Measurements from ENCODE around the gene CIAO1. TPM values are rescaled to one million over a fixed set of nuclear protein-coding genes. Genes with fewer than 3 reads are reported as not detected.

CIAO1 gene
- total RNA-seq, 4 donors from 2014 or later, result 73.5 to 102 (median 95.6) TPM

DNA sequence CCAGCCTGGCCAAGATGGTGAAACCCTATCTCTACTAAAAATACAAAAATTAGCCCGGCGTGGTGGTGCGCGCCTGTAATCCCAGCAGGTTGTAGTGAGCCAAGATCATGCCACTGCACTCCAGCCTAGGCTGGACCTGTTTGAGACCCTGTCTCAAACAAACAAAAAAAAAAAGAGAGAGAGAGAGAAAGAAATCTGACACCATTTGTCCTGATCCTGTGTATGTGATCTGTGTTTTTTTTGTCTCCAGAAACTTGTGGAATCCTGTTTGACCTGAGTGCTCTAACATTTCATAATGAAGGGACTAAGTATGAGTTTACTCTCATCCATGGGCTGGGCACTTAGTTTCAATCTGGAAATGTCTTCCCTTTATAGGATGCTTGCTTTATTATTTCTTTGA lies 52.7 kb downstream of the CIAO1 start:
- in situ Hi-C loops (cut with MboI; ENCODE audit: low sequenced_read_pairs in 4 of 4), result loop anchor here in 2 of 4 donors (25.0 kb wide), 1 partner anchor 194 kb away; the partner anchor contains the start of gene NEURL3 (in 2 of the 2)
- Histone ChIP-seq H3K36me3 (no peaks in the 10 kb centered on the region), H3K4me1 (peaks cover 8 to 16% of the 10 kb centered on the region in 2 donors), H3K27me3 (peaks cover 36 to 55% (median 49%) of the 10 kb centered on the region in 3 donors), H3K9me3 (no peaks in the 10 kb centered on the region), H3K27ac (no peak overlapping the region), H3K4me3 (no peak overlapping the region)
- DNase-seq, result no peak
- no peak for ATAC-seq
- intact Hi-C loops (cut with DNase I; ENCODE audit: low total_unique reads), result no loop called here
- TF ChIP-seq, protein P1, sequence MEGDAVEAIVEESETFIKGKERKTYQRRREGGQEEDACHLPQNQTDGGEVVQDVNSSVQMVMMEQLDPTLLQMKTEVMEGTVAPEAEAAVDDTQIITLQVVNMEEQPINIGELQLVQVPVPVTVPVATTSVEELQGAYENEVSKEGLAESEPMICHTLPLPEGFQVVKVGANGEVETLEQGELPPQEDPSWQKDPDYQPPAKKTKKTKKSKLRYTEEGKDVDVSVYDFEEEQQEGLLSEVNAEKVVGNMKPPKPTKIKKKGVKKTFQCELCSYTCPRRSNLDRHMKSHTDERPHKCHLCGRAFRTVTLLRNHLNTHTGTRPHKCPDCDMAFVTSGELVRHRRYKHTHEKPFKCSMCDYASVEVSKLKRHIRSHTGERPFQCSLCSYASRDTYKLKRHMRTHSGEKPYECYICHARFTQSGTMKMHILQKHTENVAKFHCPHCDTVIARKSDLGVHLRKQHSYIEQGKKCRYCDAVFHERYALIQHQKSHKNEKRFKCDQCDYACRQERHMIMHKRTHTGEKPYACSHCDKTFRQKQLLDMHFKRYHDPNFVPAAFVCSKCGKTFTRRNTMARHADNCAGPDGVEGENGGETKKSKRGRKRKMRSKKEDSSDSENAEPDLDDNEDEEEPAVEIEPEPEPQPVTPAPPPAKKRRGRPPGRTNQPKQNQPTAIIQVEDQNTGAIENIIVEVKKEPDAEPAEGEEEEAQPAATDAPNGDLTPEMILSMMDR (IDR thresholded peaks at IDR 0.05 in 4 of 5, conservative IDR thresholded peaks at IDR 0.05 in 1 of 5), result no peak
- TF ChIP-seq POLR2A (IDR thresholded peaks at IDR 0.05), result no peak

DNA sequence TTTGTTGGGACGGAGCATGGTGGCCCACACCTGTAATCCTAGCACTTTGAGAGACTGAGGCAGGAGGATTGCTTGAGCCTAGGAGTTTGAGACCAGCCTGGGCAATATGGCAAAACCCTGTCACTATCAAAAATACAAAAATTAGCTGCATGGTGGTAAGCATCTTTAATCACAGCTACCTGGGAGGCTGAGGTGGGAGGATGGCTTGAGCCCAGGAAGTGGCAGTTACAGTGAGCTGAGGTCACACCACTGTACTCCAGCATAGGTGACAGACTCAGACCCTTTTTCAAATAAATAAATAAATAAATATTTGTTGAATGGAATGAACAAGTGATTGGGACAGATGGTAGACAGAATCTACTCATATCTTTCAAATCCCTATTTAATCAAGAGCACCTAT lies 53.4 kb downstream of the CIAO1 start:
- ATAC-seq, result no peak
- H3K4me3 ChIP-seq, result no peak overlapping the region
- in situ Hi-C loops (cut with MboI; ENCODE audit: low sequenced_read_pairs in 4 of 4), result loop anchor here in 2 of 4 donors (25.0 kb wide), 1 partner anchor 193 kb away; the partner anchor contains the start of gene NEURL3 (in 2 of the 2)
- intact Hi-C loops (cut with DNase I; ENCODE audit: low total_unique reads), result no loop called here
- no peak overlapping the region for H3K27ac ChIP-seq
- DNase-seq, result no peak
- H3K4me1 ChIP-seq, result peaks cover 8 to 16% of the 10 kb centered on the region in 2 donors
- TF ChIP-seq, protein P1 (IDR thresholded peaks at IDR 0.05 in 4 of 5, conservative IDR thresholded peaks at IDR 0.05 in 1 of 5), result no peak
- peaks cover 42 to 61% (median 55%) of the 10 kb centered on the region in 3 donors for H3K27me3 ChIP-seq
- H3K9me3 ChIP-seq, result no peaks in the 10 kb centered on the region
- H3K36me3 ChIP-seq, result no peaks in the 10 kb centered on the region

DNA sequence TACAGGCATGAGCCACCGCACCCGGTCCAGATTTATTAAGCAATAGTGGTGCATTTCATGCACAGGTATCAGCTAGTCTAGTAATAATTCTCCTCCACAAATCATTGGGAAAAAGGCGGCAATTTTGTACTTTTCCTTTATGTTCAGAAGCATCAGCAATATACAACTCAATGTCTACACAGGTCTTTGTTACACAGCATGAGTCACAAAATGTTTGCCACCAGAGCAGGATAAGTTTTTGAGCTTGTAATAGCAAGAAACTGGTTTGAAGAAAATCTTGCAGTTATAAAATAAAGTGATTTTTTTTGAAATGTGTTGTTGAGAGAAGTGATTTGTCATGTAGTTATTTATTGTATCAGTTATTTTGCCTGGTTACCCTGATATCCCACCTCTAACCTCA lies 54.3 kb downstream of the CIAO1 start:
- peaks cover 8 to 18% of the 10 kb centered on the region in 2 donors for H3K4me1 ChIP-seq
- no peaks in the 10 kb centered on the region for H3K9me3 ChIP-seq
- intact Hi-C loops (cut with DNase I; ENCODE audit: low total_unique reads) (no loop called here), in situ Hi-C loops (cut with MboI; ENCODE audit: low sequenced_read_pairs in 4 of 4) (loop anchor here in 2 of 4 donors (25.0 kb wide), 1 partner anchor 192 kb away; the partner anchor contains the start of gene NEURL3 (in 2 of the 2))
- H3K36me3 ChIP-seq, result no peaks in the 10 kb centered on the region
- peak overlapping the region in 1 of 4 donors; percentile 66 for H3K4me3 ChIP-seq
- ATAC-seq (no peak), DNase-seq (no peak)
- peaks cover 49 to 68% (median 63%) of the 10 kb centered on the region in 3 donors for H3K27me3 ChIP-seq
- H3K27ac ChIP-seq, result no peak overlapping the region
- TF ChIP-seq, protein P1 (IDR thresholded peaks at IDR 0.05 in 4 of 5, conservative IDR thresholded peaks at IDR 0.05 in 1 of 5), result no peak
- TF ChIP-seq POLR2A (IDR thresholded peaks at IDR 0.05), result no peak

DNA sequence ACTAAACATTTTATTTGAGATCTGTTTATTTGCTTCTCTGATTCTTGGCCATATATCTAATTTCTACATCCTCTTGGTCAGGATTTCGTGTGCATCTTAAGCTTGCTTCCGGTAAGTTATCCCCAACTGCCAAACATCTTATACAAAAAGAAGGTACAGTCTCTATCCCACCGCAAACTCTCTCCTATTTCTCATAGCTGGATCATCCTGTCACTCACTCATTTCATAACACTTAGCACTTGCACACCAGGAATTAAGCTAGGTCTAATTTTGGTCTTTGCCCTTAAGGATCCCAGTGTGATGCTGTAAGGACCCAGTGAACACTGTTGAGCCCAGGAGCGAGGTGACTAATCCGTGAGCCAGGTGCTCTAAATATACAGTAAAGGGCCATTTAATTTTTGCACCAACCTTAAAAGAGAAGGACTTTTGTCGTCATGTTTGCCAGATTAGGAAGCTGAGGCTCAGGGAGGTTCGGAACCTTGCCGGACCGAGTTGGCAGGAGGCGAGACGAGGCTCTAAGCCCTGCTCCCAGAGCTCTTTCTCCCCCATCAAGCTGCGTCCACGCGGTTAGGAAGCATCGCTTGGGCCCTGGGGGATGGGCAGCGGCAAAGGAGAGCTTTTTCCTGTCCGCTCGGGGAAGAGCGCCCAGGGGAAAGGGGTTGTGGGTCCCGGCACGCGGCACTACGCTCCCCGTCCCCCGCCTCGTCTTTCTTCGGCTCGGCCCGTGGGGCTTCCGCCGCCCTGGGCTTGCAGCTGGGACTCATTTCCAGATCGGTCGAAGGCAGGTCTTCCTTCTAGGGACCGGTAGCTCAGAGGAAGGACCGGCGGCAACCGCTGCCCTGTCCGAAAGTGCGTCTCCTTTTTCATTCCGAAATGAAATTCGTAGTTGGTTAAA lies 55.0 kb downstream of the CIAO1 start:
- Histone ChIP-seq H3K27ac (peak overlapping the region in 3 of 4 donors; percentile 50 to 60 (median 57)), H3K27me3 (peaks cover 49 to 74% (median 68%) of the 10 kb centered on the region in 3 donors), H3K9me3 (no peaks in the 10 kb centered on the region), H3K36me3 (no peaks in the 10 kb centered on the region), H3K4me3 (peak overlapping the region; percentile 52 to 72 (median 64)), H3K4me1 (peaks cover 8 to 19% of the 10 kb centered on the region in 2 donors)
- intact Hi-C loops (cut with DNase I; ENCODE audit: low total_unique reads), result no loop called here
- in situ Hi-C loops (cut with MboI; ENCODE audit: low sequenced_read_pairs in 4 of 4), result loop anchor here in 2 of 4 donors (25.0 kb wide), 1 partner anchor 191 kb away; the partner anchor contains the start of gene NEURL3 (in 2 of the 2)
- TF ChIP-seq POLR2A (IDR thresholded peaks at IDR 0.05), result no peak
- ATAC-seq (peak; percentile 43 to 57), DNase-seq (no peak)

Other genes starting within 250 kb of the CIAO1 start
- gene GPAT2, start 231.3 kb upstream of the CIAO1 start, total RNA-seq, result 1 to 10 TPM; 1.1 to 8.2 (median 4.9) TPM
- gene ADRA2B, start 149.7 kb upstream of the CIAO1 start, total RNA-seq, result 1 to 10 TPM; 2.4 to 5.6 (median 3.6) TPM
- gene ASTL, start 127.7 kb upstream of the CIAO1 start, total RNA-seq, result not detected
- 1 to 10 TPM; 1.6 to 4.0 (median 2.9) TPM for gene DUSP2, start 120.8 kb upstream of the CIAO1 start, total RNA-seq
- gene STARD7, start 57.4 kb upstream of the CIAO1 start, total RNA-seq, result 100 to 1,000 TPM; 237 to 512 (median 313) TPM
- gene TMEM127, start 228 bp upstream of the CIAO1 start, total RNA-seq, result 10 to 100 TPM; 27.1 to 38.8 (median 30.9) TPM
- 10 to 100 TPM; 51.1 to 89.8 (median 67.4) TPM for gene SNRNP200, start 39.3 kb downstream of the CIAO1 start, total RNA-seq
- gene ITPRIPL1, start 59.1 kb downstream of the CIAO1 start, total RNA-seq, result 1 to 10 TPM in 1 of 4 donors, under 1 TPM in 2, not detected in 1; 0.75 to 2.1 (median 0.82) TPM
- 1 to 10 TPM in 1 of 4 donors, under 1 TPM in 3; 0.38 to 2.1 (median 0.54) TPM for gene NCAPH, start 69.5 kb downstream of the CIAO1 start, total RNA-seq
- not detected for gene NEURL3, start 239.1 kb downstream of the CIAO1 start, total RNA-seq